Left lobe of liver (tissue), 2 donors: ENCODE results near the gene KCNRG. TPM values are rescaled to one million over a fixed set of nuclear protein-coding genes. Genes with fewer than 3 reads are reported as not detected.
"Not testable (repeated sequence)": the region's sequence is repeated elsewhere in the genome, so short reads cannot be mapped to it uniquely, and the experiment has no call there.

Source experiments
- ATAC-seq: fragments of 200-7000 bp; cut with Tn5 transposase; one replicate; pipeline ENCODE4 v1.9.1; 2020; ENCODE audit warnings: mild to moderate bottlenecking, moderate library complexity
- DNase-seq: peaks from one replicate; pipeline ENCODE4 v3.0.0-alpha.2; 2020; ENCODE audit warnings: low spot score
- total RNA-seq: library from RNA; stranded (reverse); gene quantifications from one replicate; pipeline ENCODE4 v1.2.1, GENCODE V29; 2021
- donor health status: DM: no; HTN: no; CAD: no; lungs with moderate emphysema.
- donor health status: DM: no; HTN: yes; CAD: no.

KCNRG gene
- total RNA-seq, 1 donor from 2014 or later, result not detected

DNA sequence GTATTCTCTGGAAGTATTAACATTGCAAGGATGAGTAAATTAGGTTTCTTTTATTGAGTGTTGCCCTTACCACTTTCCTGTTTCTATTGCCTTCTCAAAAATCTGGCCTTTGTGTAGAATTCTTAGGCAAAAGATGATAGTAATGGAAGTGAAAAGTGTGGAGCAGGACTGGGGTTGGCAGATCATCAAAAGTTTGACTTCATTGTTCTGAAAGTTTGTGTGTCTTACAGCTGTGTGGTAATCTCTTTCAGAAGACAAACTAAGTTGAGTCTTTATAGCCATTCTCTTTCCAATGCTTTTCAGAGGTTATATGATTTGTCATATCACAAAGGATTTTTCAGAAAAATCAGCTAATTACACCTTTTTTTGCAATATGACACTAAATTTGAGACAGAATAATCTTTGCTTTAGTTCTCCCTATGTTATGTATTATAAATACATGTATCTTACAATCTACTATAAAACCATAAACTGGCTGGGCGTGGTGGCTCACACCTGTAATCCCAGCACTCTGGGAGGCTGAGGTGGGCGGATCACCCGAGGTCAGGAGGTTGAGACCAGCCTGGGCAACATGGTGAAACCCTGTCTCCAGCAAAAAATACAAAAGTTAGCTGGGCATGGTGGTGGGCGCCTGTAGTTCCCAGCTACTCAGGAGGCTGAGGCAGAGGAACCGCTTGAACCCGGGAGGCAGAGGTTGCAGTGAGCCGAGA, 8.7 kb upstream of the KCNRG start:
- ATAC-seq (peak; percentile 42), DNase-seq (no peak)

DNA sequence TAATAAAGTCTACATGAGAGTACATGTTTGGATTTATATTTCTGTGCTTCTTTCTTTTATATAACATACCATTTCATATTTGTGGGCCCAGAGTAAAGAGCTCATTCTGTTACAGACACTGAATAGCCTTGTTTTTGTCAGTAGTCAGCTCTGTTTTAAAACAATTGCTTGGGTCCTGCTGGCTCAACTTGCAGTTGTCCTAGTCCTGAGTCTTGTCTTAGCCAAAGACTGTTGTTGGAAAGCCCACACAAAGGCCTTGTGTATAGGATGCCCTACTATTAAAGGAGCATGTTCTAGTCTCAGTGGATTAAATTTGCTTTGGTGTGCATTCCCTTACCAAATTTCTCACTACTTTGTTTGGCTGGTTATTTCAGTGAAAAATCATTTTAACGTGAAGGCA, 3.8 kb upstream of the KCNRG start:
- ATAC-seq (no peak), DNase-seq (no peak)

DNA sequence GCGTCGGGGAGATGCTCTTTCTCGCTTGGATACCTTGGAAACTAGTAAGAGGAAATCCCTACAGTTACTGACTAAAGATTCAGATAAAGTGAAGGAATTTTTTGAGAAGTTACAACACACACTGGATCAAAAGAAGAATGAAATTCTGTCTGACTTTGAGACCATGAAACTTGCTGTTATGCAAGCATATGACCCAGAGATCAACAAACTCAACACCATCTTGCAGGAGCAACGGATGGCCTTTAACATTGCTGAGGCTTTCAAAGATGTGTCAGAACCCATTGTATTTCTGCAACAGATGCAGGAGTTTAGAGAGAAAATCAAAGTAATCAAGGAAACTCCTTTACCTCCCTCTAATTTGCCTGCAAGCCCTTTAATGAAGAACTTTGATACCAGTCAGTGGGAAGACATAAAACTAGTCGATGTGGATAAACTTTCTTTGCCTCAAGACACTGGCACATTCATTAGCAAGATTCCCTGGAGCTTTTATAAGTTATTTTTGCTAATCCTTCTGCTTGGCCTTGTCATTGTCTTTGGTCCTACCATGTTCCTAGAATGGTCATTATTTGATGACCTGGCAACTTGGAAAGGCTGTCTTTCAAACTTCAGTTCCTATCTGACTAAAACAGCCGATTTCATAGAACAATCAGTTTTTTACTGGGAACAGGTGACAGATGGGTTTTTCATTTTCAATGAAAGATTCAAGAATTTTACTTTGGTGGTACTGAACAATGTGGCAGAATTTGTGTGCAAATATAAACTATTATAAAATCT, 2.7 kb upstream of the KCNRG start:
- ATAC-seq, result no peak
- DNase-seq, result no peak

DNA sequence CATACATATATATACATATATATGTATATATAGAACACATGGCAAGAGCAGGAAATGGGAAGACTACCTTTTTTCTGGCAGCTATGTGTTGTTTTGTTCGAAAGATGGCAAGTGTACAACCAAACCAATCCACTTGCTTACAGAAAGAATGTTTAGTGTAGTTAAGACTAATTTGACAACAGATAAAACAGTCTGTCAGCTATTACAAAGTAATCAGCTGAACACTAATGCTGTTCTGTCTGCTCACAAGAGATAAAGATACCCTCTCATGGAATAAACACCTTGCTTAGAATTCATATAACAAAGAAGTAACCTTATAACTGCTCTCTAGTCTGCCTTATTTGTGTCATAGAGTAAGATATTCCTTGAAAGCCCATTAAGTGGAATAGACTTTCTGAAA, 858 bp upstream of the KCNRG start:
- no peak for ATAC-seq
- no peak for DNase-seq

DNA sequence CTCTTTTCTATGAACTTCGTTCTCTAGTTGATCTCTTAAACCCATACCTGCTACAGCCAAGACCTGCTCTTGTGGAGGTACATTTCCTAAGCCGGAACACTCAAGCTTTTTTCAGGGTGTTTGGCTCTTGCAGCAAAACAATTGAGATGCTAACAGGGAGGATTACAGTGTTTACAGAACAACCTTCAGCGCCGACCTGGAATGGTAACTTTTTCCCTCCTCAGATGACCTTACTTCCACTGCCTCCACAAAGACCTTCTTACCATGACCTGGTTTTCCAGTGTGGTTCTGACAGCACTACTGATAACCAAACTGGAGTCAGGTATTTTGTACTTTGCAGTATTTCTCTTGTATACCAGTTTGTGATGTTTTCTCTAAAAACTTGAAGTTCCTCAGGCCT, 506 bp downstream of the KCNRG start:
- DNase-seq (no peak), ATAC-seq (no peak)

DNA sequence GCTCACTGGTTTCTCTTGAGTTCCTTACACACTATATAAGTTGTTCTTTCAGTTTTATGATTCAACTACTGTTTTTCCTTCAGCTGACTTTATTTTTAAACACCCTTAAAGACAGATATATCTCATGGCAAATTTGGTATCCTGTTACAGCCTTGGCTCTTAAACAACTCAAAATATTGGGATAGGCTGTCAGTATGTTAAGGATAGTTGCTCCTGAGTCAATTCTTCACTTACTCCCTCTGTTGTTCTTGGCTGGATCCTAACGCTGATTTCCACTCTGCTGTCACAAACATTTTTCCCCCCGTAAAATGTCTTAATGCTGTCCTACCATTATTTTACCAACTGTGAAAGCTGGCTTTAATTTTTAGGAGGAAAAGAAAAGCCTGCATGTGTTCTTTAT, 1.2 kb downstream of the KCNRG start:
- DNase-seq (no peak), ATAC-seq (no peak)

DNA sequence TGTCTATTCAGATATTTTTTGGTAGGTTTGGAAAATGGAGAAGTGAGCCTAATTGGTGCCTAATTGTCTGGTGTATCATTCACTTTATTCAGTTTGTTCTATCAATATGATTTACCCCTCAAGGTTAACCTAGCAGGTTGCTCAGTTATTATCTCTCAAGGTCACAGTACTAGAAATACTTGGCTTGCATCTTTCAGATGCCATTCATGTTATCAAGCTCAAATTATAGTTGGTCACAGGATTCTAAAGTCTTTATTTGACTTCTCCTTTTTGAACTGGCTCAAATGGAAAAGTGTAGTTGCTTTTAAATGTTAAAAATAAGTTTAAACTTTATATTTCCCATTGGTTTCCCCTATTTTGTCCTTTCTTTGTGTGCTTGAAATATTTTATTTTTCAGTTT, 2.6 kb downstream of the KCNRG start:
- no peak for ATAC-seq
- DNase-seq, result no peak

DNA sequence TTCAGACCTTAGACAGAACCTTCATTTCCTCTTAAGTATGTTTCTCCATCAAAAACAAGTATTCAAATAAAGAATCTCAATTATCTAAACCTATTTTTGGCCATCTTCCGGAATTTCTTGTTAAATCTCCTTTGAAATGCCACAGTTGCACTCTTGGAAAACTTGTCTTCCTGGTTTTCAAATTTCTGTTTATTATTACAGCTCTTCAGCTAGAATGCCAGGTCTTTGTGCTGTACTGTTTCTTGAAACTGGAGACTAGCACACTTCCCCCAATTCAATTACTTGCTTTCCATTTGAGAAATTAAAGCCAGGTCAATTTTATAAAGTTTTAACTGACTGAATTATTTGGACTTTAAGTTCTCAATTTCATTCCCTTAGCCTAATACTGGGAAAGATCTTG, 10.2 kb downstream of the KCNRG start:
- DNase-seq (no peak), ATAC-seq (no peak)

DNA sequence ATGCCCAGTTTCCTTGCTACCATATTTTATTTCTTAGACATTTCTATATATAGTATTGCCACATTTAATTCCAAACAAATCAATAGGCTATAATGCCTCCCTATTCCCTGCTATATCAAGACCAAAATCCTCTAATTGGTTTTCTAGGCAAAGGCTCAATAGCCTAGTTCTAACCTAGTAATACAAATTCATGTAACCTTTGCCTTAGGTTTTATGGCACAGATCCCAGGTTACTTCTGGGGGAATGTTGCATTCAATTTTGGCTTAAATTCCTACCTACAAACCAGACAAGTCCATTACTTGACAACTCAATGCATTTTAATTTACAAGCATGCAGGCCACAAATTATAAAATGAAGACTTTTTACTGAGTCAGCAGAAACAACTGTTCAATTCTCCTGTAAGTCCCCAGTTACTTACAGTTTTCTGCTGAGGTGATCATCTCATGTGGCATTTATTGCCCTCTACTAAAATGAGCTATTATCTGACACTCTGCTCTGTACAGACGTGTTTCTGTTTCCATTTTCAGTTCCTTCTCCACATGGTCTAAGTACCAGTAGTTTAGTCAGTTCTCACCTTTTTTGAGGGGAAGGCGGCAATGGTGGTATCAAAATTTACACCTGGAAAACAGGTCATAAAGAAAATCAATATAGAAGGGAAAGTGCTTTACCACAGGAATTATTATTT, 11.7 kb downstream of the KCNRG start:
- no peak for DNase-seq
- ATAC-seq, result peak; percentile 90

DNA sequence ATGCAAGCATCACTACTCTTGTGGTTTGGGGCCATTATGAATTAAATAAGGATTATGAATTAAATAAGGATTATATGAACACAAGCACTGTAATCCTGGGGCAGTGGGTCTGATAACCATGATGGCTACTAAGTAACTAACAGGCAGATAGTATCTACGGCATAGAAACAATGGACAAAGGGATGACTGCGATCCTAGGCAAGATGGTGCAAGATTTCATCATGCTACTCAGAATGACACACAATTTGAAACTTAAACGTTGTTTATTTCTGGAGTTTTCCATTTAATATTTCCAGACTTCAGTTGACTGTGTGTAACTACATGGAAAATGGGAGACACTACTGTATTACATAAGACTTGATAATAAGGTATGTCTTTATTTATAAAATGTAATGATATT, 15.1 kb downstream of the KCNRG start:
- DNase-seq (no peak), ATAC-seq (no peak)

DNA sequence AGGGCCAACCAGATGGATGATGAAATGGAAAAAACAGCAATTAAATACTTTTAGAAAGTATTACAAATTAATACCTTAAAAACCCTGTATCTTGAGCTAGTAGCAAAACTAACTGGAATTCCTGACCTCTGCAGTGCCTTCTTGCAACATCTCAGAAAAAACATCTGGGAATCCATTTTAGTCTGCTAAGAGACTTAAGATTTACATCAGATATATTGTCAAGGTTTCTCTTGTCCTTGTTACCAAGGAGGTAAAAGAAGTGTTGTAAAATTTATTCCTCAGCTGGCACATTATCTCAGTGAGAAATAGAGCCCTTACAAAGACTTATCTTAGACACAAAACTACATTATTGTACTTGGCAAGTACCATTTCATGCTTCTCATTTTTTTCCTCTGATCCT, 18.5 kb downstream of the KCNRG start:
- ATAC-seq (no peak), DNase-seq (no peak)

DNA sequence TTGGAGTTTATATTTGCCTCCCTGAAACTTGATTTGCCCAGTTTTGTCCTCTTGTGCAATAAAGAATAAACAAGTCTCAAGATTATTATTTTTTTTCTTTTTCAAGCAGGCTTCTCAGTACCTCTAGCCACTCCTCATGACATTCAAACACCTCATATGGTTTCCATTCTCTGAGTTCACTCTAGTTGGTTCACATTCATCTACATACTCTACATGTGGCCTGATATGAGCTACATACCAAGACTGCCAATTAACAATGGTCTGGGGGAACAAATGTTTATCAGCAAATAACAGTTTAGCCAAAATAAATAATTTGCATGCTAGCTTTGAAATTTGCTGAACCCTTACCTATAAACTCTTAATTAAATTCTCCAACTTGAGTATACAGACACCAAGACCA, 22.5 kb downstream of the KCNRG start:
- DNase-seq (no peak), ATAC-seq (no peak)

DNA sequence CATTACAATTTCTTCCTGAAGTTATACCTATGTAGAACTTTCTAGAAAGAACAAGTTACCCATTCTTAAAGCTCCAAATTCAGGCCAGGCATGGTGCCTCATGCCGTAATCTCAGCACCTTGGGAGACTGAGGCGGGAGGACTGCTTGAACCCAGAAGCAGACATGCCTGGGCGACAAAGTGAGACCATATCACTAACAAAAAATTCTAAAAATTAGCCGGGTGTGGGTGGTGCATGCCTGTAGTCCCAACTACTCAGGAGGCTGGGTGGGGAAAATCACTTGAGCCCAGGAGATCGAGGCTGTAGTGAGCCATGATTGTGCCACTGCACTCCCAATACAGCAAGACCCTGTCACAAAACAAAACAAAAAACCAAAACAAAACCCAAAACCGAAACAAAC, 23.0 kb downstream of the KCNRG start:
- DNase-seq (no peak), ATAC-seq (no peak)

DNA sequence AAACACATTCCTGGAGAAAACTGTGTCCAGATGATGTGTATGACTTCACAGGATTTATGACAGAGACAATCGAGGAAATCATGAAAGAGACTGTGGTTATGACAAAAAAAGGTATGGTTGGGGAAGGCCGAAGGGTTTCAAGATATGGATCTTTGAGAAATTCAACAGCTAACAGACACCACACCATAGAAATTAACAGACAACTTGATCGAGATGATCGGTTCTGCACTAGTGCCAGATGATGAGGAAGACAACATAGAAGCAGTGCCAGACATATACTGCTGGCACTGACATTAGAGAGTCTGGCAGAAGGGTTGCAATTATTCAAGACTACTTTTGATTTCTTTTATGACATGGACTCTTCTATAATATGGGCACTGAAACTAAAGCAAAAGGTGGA, 37.2 kb downstream of the KCNRG start:
- DNase-seq (no peak), ATAC-seq (no peak)

DNA sequence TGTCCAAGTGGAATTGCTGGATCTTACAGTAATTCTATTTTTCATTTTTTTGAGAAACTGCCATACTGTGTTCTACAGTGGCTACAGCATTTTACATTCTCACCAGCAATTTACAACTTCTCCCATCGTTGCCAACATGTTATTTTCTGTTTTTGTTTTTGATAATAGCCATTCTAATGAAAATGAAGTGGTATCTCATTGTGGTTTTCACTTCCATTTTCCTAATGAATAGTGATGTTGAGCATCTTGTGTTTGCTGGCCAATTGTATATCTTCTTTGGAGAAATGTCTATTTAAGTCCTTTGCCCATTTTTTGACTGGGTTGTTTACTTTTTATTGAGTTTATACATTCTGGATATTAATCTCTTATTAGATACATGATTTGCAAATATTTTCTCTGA, 38.6 kb downstream of the KCNRG start:
- DNase-seq (no peak), ATAC-seq (no peak)

DNA sequence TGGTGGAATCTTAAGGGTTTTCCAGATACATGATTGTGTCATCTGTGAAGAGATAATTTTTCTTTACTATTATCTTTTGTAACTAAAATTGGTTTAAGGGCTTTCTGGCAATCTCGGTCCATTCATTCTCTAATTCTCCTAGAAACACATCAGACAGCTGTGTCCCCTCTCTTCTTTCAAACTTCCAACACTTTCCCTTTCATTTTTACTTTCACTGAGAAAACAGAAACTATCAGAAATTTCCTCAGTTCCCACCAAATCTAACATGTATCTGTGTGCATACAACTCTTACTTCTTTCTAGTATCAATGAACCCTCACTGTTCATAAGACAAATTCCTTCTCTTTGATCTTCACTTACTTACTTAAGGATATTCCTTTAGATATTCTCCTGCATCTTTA, 40.2 kb downstream of the KCNRG start:
- DNase-seq, result no peak
- ATAC-seq, result no peak

DNA sequence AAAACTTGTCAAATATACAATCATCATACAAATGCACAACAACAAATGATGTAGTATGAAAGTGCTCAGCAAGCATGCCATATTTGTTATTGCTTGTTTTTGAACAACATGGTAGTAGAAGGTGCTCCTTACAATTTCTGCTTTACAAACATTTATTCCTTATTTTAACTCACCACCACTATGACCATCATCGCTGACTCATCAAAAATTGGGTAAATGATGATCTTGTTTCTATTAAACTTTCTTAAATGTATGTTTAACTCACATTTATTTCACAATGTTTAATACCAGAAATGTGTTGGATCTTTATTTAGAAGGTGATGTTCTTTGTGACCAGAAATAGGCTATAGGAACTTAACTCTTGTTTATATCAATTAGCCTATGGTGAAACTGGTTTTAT, 45.5 kb downstream of the KCNRG start:
- ATAC-seq, result no peak

DNA sequence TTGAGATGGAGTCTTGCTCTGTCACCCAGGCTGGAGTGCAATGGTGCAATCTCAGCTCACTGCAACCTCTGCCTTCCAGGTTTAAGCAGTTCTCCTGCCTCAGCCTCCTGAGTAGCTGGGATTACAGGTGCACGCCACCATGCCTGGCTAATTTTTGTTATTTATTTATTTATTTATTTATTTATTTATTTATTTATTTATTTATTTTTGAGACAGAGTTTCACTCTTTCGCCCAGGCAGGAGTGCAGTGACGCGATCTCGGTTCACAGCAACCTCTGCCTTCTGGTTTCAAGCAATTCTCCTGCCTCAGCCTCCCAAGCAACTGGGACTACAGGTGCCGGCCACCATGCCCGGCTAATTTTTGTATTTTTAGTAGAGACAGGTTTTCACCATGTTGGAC, 47.1 kb downstream of the KCNRG start:
- not testable (repeated sequence) for DNase-seq, ATAC-seq

More for the DNA sequence above, 45.5 kb downstream of the KCNRG start:
- DNase-seq, result no peak

DNA sequence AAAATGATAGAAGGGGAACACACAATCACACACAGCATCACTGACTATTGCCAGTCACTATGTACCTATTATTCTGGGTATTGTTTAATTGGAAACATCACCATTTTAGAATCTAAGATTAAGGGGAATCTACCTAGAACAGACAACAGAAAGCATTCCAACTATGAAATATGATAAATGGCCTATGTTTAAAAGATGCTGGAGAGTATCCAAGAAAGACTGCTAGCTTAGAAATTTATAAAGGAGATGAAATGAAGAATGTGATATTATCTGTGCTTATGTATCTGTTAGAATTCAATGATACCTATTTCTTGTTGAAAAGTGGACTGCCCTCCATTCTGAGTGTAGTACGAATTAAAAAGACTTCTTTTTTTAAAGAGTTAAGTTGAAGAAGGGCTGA, 50.5 kb downstream of the KCNRG start:
- ATAC-seq (no peak), DNase-seq (no peak)

DNA sequence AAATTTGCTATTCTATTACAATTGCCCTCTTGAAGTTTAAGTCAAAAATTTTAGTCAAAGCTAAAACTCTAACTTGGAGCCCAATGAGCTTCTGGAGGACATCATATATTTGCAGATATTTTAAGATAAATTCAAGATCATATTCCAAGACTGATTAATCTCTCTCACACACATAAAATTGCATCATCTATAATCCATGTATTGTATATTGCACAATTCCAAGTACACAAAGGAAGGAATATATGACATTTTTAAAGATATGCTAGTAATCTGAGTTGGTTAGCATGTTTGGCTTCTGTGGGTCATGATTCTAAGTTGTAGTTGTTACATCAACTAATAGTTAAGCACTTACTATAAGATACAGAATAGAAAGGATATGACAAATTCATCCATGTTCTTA, 53.3 kb downstream of the KCNRG start:
- ATAC-seq (no peak), DNase-seq (no peak)

DNA sequence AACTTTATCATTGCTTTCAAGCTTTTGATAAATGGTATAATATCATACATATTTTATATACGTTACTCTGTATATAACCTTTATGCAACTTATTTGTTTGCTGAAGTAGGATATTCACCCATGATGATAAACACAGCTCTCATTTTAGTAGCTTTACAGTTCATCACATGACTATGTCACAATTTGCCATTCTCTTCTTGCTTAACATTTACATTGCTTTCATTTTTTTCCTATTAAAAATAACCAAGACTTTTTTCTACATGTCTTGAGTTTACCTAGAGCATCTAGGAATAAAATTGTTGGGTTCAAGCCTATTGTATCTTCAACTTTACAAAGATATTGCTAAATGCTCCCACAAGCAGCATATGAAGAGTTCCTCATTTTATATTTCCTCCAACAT, 54.0 kb downstream of the KCNRG start:
- DNase-seq (no peak), ATAC-seq (no peak)

DNA sequence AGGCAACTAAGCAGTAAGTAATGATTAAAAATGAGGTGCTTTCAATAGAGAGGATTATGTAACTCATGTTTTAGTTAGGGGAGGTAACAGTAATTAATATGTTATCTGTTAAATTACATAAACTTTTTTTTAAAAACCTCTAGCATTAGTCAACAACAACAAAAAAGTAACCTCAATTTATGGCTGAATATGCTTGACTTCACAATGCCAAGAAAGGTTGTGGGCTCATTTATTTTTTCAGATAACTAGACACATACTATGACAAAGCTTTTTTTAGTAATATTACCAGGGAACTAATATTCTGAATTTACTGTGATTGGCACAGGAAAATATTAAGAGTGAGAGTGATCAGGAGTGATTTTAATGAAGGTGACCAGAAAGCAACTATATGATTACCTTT, 54.9 kb downstream of the KCNRG start:
- ATAC-seq (no peak), DNase-seq (no peak)
